Measurements from ENCODE around the gene PARD3B. TPM values are rescaled to one million over a fixed set of nuclear protein-coding genes. Genes with fewer than 3 reads are reported as not detected.

The PARD3B gene
- total RNA-seq, 2 donors from 2014 or later = 0.52 TPM; not detected in 1

DNA sequence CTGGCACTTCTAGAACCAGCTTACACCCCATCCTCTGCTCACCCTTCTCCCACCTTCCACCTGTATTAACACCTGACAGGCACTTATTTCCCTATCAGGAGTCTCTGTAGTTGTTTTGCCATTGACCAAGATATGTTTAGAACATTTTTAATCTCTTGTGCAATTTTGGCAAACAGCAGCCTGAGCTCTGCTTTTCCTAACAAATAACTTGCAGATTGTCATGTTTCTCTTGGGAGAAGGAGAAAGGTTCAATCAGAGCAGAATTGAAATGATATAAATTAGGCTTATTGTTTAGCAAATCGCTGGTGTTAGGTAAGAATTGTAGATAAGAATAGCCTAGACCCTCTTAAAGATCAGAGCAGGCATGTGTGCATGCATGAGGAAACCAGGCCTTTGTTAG lies 225.5 kb downstream of the PARD3B start:
- H3K36me3 Mint-ChIP-seq = no peaks in the 10 kb centered on the region
- DNase-seq (ENCODE audit: low spot score) (no peak), ATAC-seq (no peak)
- H3K4me1 Mint-ChIP-seq (ENCODE audit: low read depth in 2 of 2) = no peaks in the 10 kb centered on the region
- peaks cover 5% of the 10 kb centered on the region for H3K9me3 Mint-ChIP-seq
- H3K27ac Mint-ChIP-seq = no peak overlapping the region
- H3K27me3 Mint-ChIP-seq = no peaks in the 10 kb centered on the region
- H3K4me3 Mint-ChIP-seq = no peak overlapping the region

DNA sequence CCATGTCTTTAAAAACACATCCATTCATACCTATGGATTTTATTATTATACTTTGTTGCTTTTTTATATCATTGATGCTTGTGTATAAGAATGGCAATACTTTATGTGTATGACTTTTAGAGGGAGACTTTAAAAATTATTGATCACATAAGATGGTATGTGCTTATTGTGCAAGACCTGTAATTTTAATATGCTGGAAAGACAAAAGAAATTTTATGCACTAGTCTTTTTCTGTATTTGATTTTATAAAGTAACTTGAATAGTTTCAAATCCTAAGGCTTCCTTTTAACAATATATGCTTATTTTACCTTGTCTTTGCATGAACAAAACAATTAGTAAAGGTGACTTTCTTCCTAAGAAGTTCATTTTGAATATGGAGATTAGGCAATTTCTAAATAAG lies 226.4 kb downstream of the PARD3B start:
- ATAC-seq (no peak), DNase-seq (ENCODE audit: low spot score) (no peak)
- Mint-ChIP-seq H3K27ac (no peak overlapping the region), H3K4me1 (ENCODE audit: low read depth in 2 of 2) (no peaks in the 10 kb centered on the region), H3K36me3 (no peaks in the 10 kb centered on the region), H3K4me3 (no peak overlapping the region), H3K9me3 (peaks cover 5% of the 10 kb centered on the region), H3K27me3 (no peaks in the 10 kb centered on the region)

DNA sequence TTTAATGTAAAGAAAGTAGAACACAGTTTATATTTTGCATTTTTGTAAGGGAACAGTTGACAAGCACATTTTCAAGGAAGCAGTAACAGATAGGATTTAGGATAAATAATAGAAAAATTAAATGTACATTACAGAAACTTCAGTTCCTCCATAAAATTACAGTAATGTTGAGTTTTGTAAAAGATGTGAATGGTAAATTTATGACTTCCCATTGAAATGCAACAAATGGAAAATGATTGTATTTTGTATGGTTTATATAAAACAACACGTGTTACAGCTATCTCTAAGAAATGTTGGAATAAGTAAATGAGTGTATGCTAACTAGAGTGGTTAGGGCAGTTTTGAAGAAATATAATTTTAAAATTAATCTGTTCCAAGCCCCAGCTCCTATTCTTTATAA lies 227.3 kb downstream of the PARD3B start:
- H3K9me3 Mint-ChIP-seq = peaks cover 5% of the 10 kb centered on the region
- ATAC-seq = no peak
- H3K27ac Mint-ChIP-seq = no peak overlapping the region

DNA sequence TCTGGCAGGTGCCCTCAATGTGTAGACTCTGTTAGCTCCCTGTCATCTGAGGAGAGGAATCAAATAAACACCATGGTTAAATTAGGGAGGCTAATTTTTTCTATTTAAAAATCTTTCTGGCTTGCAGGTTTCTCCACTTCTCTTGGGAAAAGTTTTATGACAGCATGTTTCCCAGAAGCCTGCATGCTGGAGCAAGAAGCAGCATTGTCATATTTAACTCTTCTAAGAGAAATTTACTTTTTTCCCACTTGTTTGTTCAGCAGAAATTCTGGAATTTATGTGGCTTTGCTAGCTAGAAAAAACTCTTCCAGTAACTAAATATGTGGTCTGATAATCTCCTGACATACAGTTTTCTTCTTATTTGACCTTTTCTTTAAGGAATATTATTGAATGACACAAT lies 230.5 kb downstream of the PARD3B start:
- Mint-ChIP-seq H3K9me3 (peaks cover 7% of the 10 kb centered on the region), H3K27ac (no peak overlapping the region), H3K27me3 (peaks cover 0 to 2% of the 10 kb centered on the region in 2 donors), H3K4me1 (ENCODE audit: low read depth in 2 of 2) (no peaks in the 10 kb centered on the region), H3K4me3 (no peak overlapping the region), H3K36me3 (no peaks in the 10 kb centered on the region)
- DNase-seq (ENCODE audit: low spot score) = no peak
- ATAC-seq = no peak

More for the DNA sequence above, 227.3 kb downstream of the PARD3B start:
- H3K36me3 Mint-ChIP-seq = no peaks in the 10 kb centered on the region
- H3K4me3 Mint-ChIP-seq = no peak overlapping the region
- H3K4me1 Mint-ChIP-seq (ENCODE audit: low read depth in 2 of 2) = no peaks in the 10 kb centered on the region
- no peaks in the 10 kb centered on the region for H3K27me3 Mint-ChIP-seq
- no peak for DNase-seq (ENCODE audit: low spot score)

DNA sequence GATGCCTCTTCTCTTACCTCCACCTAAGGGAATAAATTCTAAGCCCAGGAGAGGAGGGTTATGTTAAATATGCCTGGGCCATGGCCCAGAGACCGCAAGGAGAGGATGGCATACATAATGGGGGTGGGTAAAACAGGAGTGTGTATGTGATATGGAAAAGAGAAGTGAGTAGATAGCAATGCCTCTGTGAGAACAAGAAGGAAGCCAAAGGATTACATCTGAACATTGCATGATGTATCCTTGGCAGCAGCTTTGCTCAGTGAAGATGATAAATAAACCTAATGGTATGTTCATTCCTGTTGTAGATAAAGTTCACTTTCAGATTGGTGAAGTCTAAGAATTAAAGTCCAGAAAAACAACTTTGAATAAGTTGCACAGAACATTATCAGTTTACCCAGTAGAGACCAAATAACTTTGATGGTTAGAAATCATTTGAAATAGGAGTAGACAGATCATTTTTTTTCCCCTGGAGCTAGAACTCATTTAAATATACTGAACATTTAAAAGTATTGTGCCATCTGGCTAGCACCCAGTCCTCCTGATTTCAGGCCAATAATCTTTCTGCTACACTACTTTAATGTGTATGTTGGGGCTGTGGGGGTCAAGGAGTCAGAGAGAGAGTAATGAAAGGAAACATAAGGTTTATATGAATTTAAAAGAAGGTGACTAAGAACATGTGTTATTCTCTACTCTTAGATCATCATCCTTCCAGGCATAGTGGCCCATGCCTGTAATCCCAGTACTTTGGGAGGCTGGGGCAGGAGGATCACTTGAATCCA lies 231.7 kb downstream of the PARD3B start:
- no peak for ATAC-seq
- DNase-seq (ENCODE audit: low spot score) = no peak
- peaks cover 0 to 2% of the 10 kb centered on the region in 2 donors for H3K27me3 Mint-ChIP-seq
- no peak overlapping the region for H3K4me3 Mint-ChIP-seq
- no peaks in the 10 kb centered on the region for H3K36me3 Mint-ChIP-seq
- H3K9me3 Mint-ChIP-seq = peaks cover 7% of the 10 kb centered on the region
- H3K27ac Mint-ChIP-seq = no peak overlapping the region
- H3K4me1 Mint-ChIP-seq (ENCODE audit: low read depth in 2 of 2) = no peaks in the 10 kb centered on the region

DNA sequence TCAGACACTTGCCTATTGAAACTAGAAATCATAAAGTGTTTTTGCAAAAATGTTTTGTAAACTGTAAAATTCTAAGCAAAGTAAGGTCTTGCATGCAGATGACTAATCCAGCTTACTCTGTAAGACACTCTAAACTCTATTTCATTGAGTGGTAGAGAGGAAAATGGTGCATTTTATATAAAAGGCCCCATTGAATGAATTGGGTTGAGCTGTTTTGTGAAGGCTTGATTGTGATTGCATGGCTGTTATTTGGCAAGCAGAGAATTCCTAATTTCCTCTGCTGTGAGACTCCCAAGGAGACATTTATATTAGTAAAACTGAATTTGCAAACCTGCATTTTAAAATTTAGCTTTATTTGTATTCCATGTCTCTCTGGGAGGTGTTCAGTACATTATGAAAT lies 234.5 kb downstream of the PARD3B start:
- Mint-ChIP-seq H3K4me1 (ENCODE audit: low read depth in 2 of 2) (no peaks in the 10 kb centered on the region), H3K4me3 (no peak overlapping the region), H3K9me3 (peaks cover 2% of the 10 kb centered on the region), H3K27ac (no peak overlapping the region), H3K27me3 (peaks cover 0 to 2% of the 10 kb centered on the region in 2 donors), H3K36me3 (no peaks in the 10 kb centered on the region)
- ATAC-seq = no peak
- no peak for DNase-seq (ENCODE audit: low spot score)

DNA sequence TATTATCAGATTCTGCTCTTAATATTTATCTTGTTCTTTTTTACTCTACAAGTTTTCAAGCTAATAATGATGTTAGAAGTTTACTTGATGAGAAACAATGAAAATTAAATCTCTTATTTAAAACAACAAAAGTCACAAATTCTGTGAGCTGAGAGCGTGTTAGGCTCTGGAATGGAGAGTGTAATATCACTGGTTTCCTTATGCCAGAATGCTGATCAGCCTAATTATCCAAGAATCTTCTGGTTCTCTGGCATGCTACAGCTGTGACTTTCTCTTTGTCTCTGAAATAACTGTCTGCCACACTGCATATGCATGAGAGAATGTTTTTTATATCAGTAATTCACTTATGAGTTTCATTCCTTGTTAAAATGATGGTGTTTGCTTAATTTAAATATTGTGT lies 236.7 kb downstream of the PARD3B start:
- no peak overlapping the region for H3K27ac Mint-ChIP-seq
- DNase-seq (ENCODE audit: low spot score) (no peak), ATAC-seq (no peak)
- H3K4me1 Mint-ChIP-seq (ENCODE audit: low read depth in 2 of 2) = no peaks in the 10 kb centered on the region
- H3K9me3 Mint-ChIP-seq = peaks cover 5% of the 10 kb centered on the region
- no peaks in the 10 kb centered on the region for H3K36me3 Mint-ChIP-seq
- peaks cover 0 to 2% of the 10 kb centered on the region in 2 donors for H3K27me3 Mint-ChIP-seq
- H3K4me3 Mint-ChIP-seq = no peak overlapping the region

DNA sequence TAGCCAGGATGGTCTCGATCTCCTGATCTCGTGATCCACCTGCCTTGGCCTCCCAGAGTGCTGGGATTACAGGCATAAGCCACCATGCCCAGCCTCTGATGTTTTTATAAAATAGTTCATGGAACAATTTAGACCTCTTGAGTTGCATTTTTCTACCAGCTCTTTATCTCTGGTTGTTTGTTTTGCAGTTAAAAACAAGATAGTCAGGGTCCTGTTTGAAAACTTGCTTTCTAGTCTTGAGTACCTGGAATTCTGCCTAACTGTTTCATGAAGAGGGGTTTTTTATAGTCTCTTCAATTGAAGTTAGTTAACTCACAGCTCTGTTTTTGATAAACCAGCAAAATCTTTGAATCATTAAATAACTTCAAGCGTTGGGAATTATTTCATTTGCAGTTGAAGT lies 244.8 kb downstream of the PARD3B start:
- Mint-ChIP-seq H3K27me3 (no peaks in the 10 kb centered on the region), H3K36me3 (no peaks in the 10 kb centered on the region), H3K4me3 (no peak overlapping the region), H3K4me1 (ENCODE audit: low read depth in 2 of 2) (no peaks in the 10 kb centered on the region), H3K9me3 (peaks cover 3% of the 10 kb centered on the region), H3K27ac (no peak overlapping the region)
- no peak for DNase-seq (ENCODE audit: low spot score)
- ATAC-seq = no peak

DNA sequence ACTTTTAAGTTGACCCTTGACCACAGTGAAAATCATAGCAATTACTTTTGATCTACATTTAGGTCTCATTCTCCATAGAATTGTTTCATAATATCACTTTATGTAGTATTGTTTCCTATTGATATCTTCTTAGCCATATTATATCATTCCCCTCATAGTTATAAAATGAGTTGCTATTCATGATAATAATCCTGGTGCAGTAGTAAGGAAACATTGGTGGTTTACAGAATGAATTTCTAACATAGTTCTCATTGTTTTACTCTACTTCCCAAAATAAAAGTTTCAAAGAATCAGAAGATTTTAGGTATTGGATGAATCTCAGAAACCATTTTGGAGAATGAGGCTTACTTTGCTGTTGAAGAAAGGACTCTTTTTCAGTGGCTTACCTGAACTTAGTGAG lies 246.0 kb downstream of the PARD3B start:
- Mint-ChIP-seq H3K27ac (no peak overlapping the region), H3K9me3 (no peaks in the 10 kb centered on the region), H3K36me3 (no peaks in the 10 kb centered on the region), H3K4me3 (no peak overlapping the region), H3K4me1 (ENCODE audit: low read depth in 2 of 2) (no peaks in the 10 kb centered on the region), H3K27me3 (no peaks in the 10 kb centered on the region)
- DNase-seq (ENCODE audit: low spot score) (no peak), ATAC-seq (no peak)

DNA sequence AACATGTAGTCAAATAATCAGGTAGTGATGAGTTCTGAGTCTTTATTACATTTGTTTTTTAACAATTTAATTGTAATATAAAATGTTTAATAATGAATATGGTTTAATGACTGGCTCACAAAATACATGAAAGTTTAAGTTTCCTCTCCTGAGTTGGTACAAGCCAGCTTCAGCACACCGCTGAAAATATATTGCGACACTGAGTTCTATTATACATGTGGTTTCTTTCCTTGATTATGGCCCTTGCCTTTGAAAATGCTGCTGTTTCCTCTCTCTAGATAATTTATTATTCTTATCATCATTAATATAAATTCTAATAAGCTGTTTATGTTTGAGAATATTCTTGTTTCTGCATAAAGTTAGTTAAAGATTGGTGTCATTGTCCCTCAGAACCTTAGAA lies 249.3 kb downstream of the PARD3B start:
- no peaks in the 10 kb centered on the region for H3K4me1 Mint-ChIP-seq (ENCODE audit: low read depth in 2 of 2)
- H3K9me3 Mint-ChIP-seq = peaks cover under 1% of the 10 kb centered on the region
- H3K27me3 Mint-ChIP-seq = no peaks in the 10 kb centered on the region
- no peaks in the 10 kb centered on the region for H3K36me3 Mint-ChIP-seq
- no peak for DNase-seq (ENCODE audit: low spot score)
- no peak for ATAC-seq
- no peak overlapping the region for H3K27ac Mint-ChIP-seq
- H3K4me3 Mint-ChIP-seq = no peak overlapping the region

DNA sequence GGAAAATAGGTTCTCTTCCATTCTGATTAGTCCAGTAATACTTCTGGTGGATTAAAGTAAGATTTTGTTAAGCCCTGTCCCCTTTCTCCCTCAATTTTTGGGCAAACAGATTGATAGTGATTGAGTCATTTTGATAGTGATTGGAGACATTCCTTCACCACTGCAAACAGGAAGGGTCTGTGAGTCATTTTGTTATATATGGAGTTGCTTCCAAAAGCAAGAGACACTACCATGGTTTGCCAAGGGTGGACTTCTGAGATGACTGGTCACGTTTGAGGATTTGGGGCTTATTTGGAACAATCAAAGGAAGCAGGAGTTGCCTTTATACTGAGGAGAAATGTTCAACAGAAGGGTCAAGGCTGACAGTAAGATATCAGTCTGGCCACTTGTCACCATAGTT lies 249.9 kb downstream of the PARD3B start:
- Mint-ChIP-seq H3K36me3 (no peaks in the 10 kb centered on the region), H3K4me3 (no peak overlapping the region), H3K27ac (no peak overlapping the region), H3K9me3 (peaks cover 4% of the 10 kb centered on the region), H3K27me3 (no peaks in the 10 kb centered on the region), H3K4me1 (ENCODE audit: low read depth in 2 of 2) (no peaks in the 10 kb centered on the region)
- ATAC-seq (no peak), DNase-seq (ENCODE audit: low spot score) (no peak)

DNA sequence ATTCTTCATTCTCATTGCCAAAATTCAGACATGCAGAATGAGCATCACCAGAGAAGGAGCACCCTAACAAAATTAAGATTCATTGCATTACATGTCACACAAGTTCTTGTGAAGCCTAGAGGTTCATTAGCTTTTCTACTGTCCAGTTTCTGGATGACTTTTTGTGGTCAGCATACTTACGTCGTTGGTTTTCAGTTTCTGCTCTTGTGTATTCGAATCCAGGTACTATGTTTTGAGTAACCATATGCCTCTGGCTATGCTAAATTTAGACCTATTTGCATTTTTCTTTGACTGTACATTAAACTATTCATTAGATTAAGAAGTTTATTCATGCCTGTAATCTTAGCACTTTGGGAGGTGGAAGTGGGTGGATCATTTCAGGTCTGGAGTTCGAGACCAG lies 251.3 kb downstream of the PARD3B start:
- Mint-ChIP-seq H3K4me1 (ENCODE audit: low read depth in 2 of 2) (no peaks in the 10 kb centered on the region), H3K27ac (no peak overlapping the region), H3K27me3 (no peaks in the 10 kb centered on the region), H3K36me3 (no peaks in the 10 kb centered on the region), H3K4me3 (no peak overlapping the region), H3K9me3 (peaks cover 4% of the 10 kb centered on the region)
- DNase-seq (ENCODE audit: low spot score) (no peak), ATAC-seq (no peak)

DNA sequence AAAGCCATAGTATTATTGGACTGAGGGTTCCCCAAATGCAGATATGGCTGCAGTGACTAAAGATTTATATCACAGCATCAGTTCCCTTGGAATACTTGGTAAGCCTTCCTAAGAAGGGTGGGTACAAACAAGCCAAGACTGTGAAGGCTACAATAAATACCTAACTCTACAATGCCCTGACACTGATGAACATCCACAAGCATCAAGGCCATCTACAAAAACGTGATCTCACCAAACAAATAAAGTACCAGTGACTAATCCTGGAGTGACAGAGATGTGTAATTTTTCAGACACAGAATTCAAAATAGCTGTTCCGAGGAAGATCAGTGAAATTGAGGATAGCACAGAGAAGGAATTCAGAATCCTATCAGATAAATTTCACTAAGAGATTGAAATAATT lies 254.5 kb downstream of the PARD3B start:
- ATAC-seq (no peak), DNase-seq (ENCODE audit: low spot score) (no peak)
- Mint-ChIP-seq H3K36me3 (no peaks in the 10 kb centered on the region), H3K27me3 (no peaks in the 10 kb centered on the region), H3K27ac (no peak overlapping the region), H3K4me3 (no peak overlapping the region), H3K9me3 (peaks cover 10% of the 10 kb centered on the region), H3K4me1 (ENCODE audit: low read depth in 2 of 2) (no peaks in the 10 kb centered on the region)

DNA sequence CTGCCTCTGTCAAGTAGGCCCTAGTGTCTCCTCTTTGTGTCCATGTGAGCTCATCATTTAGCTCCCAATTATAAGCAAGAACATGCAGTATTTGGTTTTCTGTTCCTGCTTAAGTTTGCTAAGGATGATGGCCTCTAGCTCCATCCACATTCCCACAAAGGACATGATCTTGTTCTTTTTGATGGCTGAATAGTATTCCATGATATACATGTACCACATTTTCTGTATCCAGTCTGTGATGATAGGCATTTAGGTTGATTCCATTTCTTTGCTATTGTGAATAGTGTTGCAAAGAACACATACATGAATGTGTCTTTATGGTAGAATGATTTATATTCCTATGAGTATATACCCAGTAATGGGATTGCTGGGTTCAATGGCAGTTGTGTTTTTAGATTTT lies 263.2 kb downstream of the PARD3B start:
- no peaks in the 10 kb centered on the region for H3K27me3 Mint-ChIP-seq
- no peak overlapping the region for H3K4me3 Mint-ChIP-seq
- H3K36me3 Mint-ChIP-seq = peaks cover 4% of the 10 kb centered on the region
- ATAC-seq = no peak
- DNase-seq (ENCODE audit: low spot score) = no peak
- H3K4me1 Mint-ChIP-seq (ENCODE audit: low read depth in 2 of 2) = no peaks in the 10 kb centered on the region
- H3K9me3 Mint-ChIP-seq = peaks cover 19% of the 10 kb centered on the region
- H3K27ac Mint-ChIP-seq = no peak overlapping the region

Measured in natural killer cell treated with Interleukin-12 subunit alpha and Interleukin-12 subunit beta and Interleukin-15 and Interleukin-18, amount 100 ng/mL, for 72 hours (primary cell).